Prostate gland (tissue), 2 donors: ENCODE results near the gene GLIS1. TPM values are rescaled to one million over a fixed set of nuclear protein-coding genes. Genes with fewer than 3 reads are reported as not detected.

Experiments
- DNase-seq: peaks from one replicate; pipeline ENCODE4 v3.0.0-alpha.2; 2019; ENCODE audit warnings: low spot score
- H3K27ac ChIP-seq, 2 donors: fragments of 200-600 bp; sonication (generic); 2 replicates each; pipeline ENCODE4 v1.5.1; 2017 to 2019
- H3K27me3 ChIP-seq: fragments of 200-600 bp; sonication (generic); replicated peaks from 2 replicates; pipeline ENCODE4 v1.5.1; 2019; ENCODE audit not compliant: insufficient read depth
- H3K36me3 ChIP-seq, 2 donors: fragments of 200-600 bp; sonication (generic); 1 replicate in 1 of 2; 2 replicates in 1 of 2; pipeline versions ENCODE4 v1.5.1 to v1.8.1; 2017 to 2019
- H3K4me1 ChIP-seq: fragments of 200-600 bp; sonication (generic); replicated peaks from 2 replicates; pipeline ENCODE4 v1.5.1; 2019
- H3K4me3 ChIP-seq, 2 donors: fragments of 200-600 bp; sonication (generic); 2 replicates each; pipeline ENCODE4 v1.5.1; 2017 to 2019
- H3K9me3 ChIP-seq: fragments of 200-600 bp; sonication (generic); 2 replicates; pipeline ENCODE4 v1.5.1; 2017
- POLR2A ChIP-seq: fragments of 450-650 bp; IDR thresholded peaks from one replicate; pipeline ENCODE4 v1.6.1; 2016; ENCODE audit warnings: antibody characterized with exemption, mild to moderate bottlenecking
- POLR2AphosphoS5 ChIP-seq: sonication (generic); formaldehyde crosslinking; IDR thresholded peaks from one replicate; pipeline ENCODE4 v1.6.1; 2017; ENCODE audit warnings: antibody characterized with exemption
- WGBS: methylation state at CpG from one replicate; pipeline ENCODE4 v1.1.5; 2018; 5-methylcytosine and 5-hydroxymethylcytosine counted together
- intact Hi-C: fragments of 100-400 bp; cut with DNase I; formaldehyde crosslinking; loops from one replicate; pipeline ENCODE4 v1.14.2; 2022
- total RNA-seq, 2 donors: library from RNA; depleted of rRNA; stranded (reverse); fragments of >200 nt; gene quantifications; one replicate each; pipeline ENCODE4 v1.1.0, GENCODE V29; 2016
- TF ChIP-seq, protein P1 (sequence below), 4 experiments: fragments of 200-600 bp in 2 of 4; fragments of 450-650 bp in 2 of 4; sonication (generic) in 2 of 4; IDR thresholded peaks; 1 replicate in 3 of 4; 2 replicates in 1 of 4; pipeline ENCODE4 v1.5.1; 2016 to 2019; ENCODE audit warnings: antibody characterized with exemption in 4 of 4, mild to moderate bottlenecking in 2 of 4, moderate library complexity in 2 of 4

GLIS1 gene
- total RNA-seq, 2 donors from 2014 or later: 1.1 to 8.1 TPM

GRCh38 chr1:53549781-53550180, 189.2 kb downstream of the GLIS1 start:
- DNase-seq: no peak
- WGBS: 89% methylated on average over 3 of the region's 3 CpGs
- no peak for TF ChIP-seq POLR2AphosphoS5
- TF ChIP-seq, protein P1, sequence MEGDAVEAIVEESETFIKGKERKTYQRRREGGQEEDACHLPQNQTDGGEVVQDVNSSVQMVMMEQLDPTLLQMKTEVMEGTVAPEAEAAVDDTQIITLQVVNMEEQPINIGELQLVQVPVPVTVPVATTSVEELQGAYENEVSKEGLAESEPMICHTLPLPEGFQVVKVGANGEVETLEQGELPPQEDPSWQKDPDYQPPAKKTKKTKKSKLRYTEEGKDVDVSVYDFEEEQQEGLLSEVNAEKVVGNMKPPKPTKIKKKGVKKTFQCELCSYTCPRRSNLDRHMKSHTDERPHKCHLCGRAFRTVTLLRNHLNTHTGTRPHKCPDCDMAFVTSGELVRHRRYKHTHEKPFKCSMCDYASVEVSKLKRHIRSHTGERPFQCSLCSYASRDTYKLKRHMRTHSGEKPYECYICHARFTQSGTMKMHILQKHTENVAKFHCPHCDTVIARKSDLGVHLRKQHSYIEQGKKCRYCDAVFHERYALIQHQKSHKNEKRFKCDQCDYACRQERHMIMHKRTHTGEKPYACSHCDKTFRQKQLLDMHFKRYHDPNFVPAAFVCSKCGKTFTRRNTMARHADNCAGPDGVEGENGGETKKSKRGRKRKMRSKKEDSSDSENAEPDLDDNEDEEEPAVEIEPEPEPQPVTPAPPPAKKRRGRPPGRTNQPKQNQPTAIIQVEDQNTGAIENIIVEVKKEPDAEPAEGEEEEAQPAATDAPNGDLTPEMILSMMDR (IDR thresholded peaks at IDR 0.05): no peak
- TF ChIP-seq POLR2A: no peak
- Histone ChIP-seq H3K4me1 (no peaks in the 10 kb centered on the region), H3K27ac (no peak overlapping the region), H3K27me3 (no peaks in the 10 kb centered on the region), H3K9me3 (no peaks in the 10 kb centered on the region), H3K36me3 (no peaks in the 10 kb centered on the region), H3K4me3 (no peak overlapping the region)
- intact Hi-C loops: no loop called here

GRCh38 chr1:53549287-53549686, 189.7 kb downstream of the GLIS1 start:
- Histone ChIP-seq H3K4me1 (no peaks in the 10 kb centered on the region), H3K4me3 (no peak overlapping the region), H3K27me3 (no peaks in the 10 kb centered on the region), H3K9me3 (no peaks in the 10 kb centered on the region), H3K36me3 (no peaks in the 10 kb centered on the region), H3K27ac (no peak overlapping the region)
- intact Hi-C loops: no loop called here
- WGBS: 84% methylated on average over 2 of the region's 2 CpGs
- DNase-seq: no peak
- TF ChIP-seq, protein P1 (IDR thresholded peaks at IDR 0.05): no peak
- TF ChIP-seq POLR2A (no peak), POLR2AphosphoS5 (no peak)

DNA sequence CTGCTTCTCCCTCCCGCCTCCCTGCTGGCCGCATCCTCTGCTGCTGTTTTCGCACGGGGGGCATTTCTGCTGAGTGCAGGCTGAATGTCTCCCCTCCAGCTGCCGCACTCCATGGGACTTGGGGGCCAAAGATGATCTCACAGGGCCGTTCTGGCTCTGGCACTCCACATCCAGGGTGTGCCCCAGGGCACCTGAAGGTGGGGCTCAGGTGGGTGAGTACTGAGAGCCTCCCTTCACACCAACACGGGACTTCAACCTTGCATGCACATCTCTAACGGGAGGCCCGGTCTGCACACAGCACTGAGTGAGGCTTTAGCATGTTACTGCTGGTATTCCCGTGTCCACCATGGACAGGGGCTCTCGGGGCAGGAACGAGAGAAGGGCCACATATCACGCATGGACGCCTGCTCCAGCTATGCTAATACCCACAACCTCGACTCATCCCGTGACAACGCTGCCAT, 190.9 kb downstream of the GLIS1 start:
- no peak overlapping the region for H3K27ac ChIP-seq
- WGBS: 78% methylated on average over 17 of the region's 17 CpGs
- no peaks in the 10 kb centered on the region for H3K9me3 ChIP-seq
- no peaks in the 10 kb centered on the region for H3K27me3 ChIP-seq
- no peak for DNase-seq
- H3K36me3 ChIP-seq: no peaks in the 10 kb centered on the region
- intact Hi-C loops: no loop called here
- TF ChIP-seq POLR2AphosphoS5 (no peak), POLR2A (no peak)
- TF ChIP-seq, protein P1 (IDR thresholded peaks at IDR 0.05): no peak
- H3K4me1 ChIP-seq: no peaks in the 10 kb centered on the region
- H3K4me3 ChIP-seq: no peak overlapping the region

GRCh38 chr1:53547231-53547790, 191.7 kb downstream of the GLIS1 start:
- Histone ChIP-seq H3K4me1 (no peaks in the 10 kb centered on the region), H3K4me3 (no peak overlapping the region), H3K36me3 (no peaks in the 10 kb centered on the region), H3K27me3 (no peaks in the 10 kb centered on the region), H3K27ac (no peak overlapping the region), H3K9me3 (no peaks in the 10 kb centered on the region)
- intact Hi-C loops: no loop called here
- TF ChIP-seq, protein P1 (IDR thresholded peaks at IDR 0.05): no peak
- TF ChIP-seq POLR2A (no peak), POLR2AphosphoS5 (no peak)
- 73% methylated on average over 10 of the region's 10 CpGs for WGBS
- no peak for DNase-seq

DNA sequence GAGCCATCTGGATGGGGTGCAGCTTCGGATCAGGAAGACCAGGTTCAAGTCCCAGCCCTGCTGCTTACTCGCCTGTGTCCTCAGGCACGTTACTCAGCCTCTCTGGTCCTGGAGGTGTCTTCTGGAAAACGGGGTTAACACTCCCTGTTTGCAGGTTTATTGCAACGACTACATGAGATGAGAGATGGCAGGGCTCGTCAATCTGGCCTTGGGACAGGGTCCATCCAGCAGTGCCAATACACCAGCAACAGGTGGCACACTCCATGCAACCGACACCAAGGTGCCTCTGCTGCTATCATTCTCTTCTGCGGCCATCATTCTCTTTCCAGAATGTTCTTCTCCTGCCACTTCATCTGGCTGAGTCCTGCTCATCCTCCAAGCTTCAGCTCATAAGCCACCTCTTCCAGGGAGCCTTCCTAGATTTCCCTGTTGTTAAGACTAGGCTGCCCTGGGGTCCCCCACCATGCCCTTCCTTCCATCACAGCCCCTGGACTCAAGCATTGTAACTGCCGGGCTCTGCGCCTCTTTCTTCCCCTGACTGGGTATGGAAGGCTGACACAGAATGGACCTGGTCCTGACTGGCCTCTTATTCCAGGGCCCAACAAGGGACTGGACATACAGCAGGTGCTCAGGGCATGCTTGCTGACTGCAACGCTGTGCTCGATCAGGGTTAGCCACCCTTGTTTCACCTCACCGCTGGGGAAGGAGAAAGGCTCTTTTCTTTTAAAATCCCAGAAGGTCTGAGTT, 192.4 kb downstream of the GLIS1 start:
- Histone ChIP-seq H3K36me3 (no peaks in the 10 kb centered on the region), H3K4me3 (no peak overlapping the region), H3K9me3 (no peaks in the 10 kb centered on the region), H3K27ac (no peak overlapping the region), H3K27me3 (no peaks in the 10 kb centered on the region), H3K4me1 (no peaks in the 10 kb centered on the region)
- TF ChIP-seq POLR2A (no peak), POLR2AphosphoS5 (no peak)
- TF ChIP-seq, protein P1 (IDR thresholded peaks at IDR 0.05): no peak
- DNase-seq: no peak
- intact Hi-C loops: no loop called here
- 88% methylated on average over 13 of the region's 13 CpGs for WGBS
